BJ (cell line): ENCODE measurements around the gene NSUN3. TPM values are rescaled to one million over a fixed set of nuclear protein-coding genes. Genes with fewer than 3 reads are reported as not detected.

Experiments
- CTCF ChIA-PET: fragments of 350-600 bp; formaldehyde crosslinking; extraction: SDS; loops from one replicate; lab custom pipeline; 2021; ENCODE audit warnings: antibody characterized with exemption, inconsistent platforms; lab: Yijun Ruan, JAX
- POLR2A ChIA-PET: fragments of 300-600 bp; sonication (Branson Sonifier 250); formaldehyde crosslinking; extraction: SDS; loops from one replicate; lab custom pipeline; 2021; ENCODE audit warnings: antibody characterized with exemption; lab: Charles Lee
- DNase-seq: peaks from one replicate; pipeline ENCODE4 v3.0.0-alpha.2; 2011; ENCODE audit warnings: low read depth
- H3K27me3 ChIP-seq: 2 replicates; pipeline ENCODE4 v1.6.0; 2011; ENCODE audit warnings: low read length; ENCODE audit not compliant: control insufficient read depth, insufficient read depth
- H3K36me3 ChIP-seq: 2 replicates; pipeline ENCODE4 v1.5.1; 2011; ENCODE audit warnings: low read length; ENCODE audit not compliant: control insufficient read depth, insufficient read depth
- H3K4me3 ChIP-seq: 2 replicates; pipeline ENCODE4 v1.5.1; 2011; ENCODE audit warnings: low read depth, mild to moderate bottlenecking, control low read depth, low read length
- CTCF ChIP-seq: IDR thresholded peaks from 2 replicates; pipeline ENCODE4 v1.5.1; 2011; ENCODE audit warnings: low read depth, mild to moderate bottlenecking, control low read depth, inconsistent platforms, low read length, moderate library complexity; ENCODE audit not compliant: insufficient read depth
- polyA plus RNA-seq: library from polyadenylated mRNA; depleted of rRNA; stranded (reverse); fragments of >200 nt; gene quantifications from 2 replicates; pipeline ENCODE4 v1.2.3, GENCODE V29; 2011

NSUN3 gene
- polyA plus RNA-seq, 1 experiment, result 8.7 TPM

DNA sequence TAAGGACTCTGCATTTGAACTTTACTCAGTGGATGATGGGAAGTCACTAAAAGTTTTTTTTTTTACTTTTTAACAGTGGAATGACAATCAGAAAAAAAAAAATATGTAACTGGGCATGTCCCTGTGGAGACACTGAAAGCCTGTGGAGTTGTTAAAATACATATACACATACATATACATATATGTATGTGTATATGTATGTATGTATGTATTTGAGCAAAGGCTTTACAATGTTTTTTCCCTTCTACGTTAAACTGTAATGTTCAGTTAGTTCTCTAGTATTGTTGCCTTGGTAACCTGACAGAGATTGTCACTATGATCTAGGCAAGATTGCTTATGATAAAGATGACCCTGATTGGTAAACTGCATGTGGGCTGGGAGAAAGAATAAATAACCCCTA lies 30.3 kb downstream of the NSUN3 start:
- H3K27me3 ChIP-seq, result no peaks in the 10 kb centered on the region
- no peak overlapping the region for H3K4me3 ChIP-seq
- no peak for DNase-seq
- no peak for TF ChIP-seq CTCF
- ChIA-PET POLR2A (no interaction called here), CTCF (no interaction called here)
- peaks cover 1% of the 10 kb centered on the region; the same call in 1 of the 2 replicates for H3K36me3 ChIP-seq

DNA sequence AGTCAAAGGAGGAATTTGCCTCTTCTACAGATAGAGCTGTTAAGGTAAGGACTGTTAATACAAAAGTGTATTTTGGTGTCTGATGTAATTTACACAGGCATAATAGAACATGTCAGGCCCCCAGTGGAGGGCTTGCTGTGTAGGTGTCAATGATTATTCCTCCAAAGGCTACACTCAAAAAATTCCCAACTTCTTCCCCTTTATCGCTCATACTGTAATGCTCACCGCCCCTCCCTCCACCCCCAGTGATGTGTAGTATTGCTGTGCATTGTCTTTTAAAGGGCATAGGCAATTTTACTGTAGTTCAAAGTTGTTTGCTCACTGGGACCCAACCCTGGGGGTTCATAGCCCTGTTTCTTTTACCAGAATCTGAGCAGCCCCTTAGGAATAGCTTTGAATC lies 32.2 kb downstream of the NSUN3 start:
- DNase-seq, result no peak
- H3K4me3 ChIP-seq, result no peak overlapping the region
- H3K36me3 ChIP-seq, result 0 out of 2 replicates have a peak, but pooled peaks cover 1% of the 10 kb centered on the region
- no peak for TF ChIP-seq CTCF
- CTCF ChIA-PET, result interaction anchor here (0.8 to 1.2 kb wide), 2 partner anchors 9 to 23 kb away, joined by 3 read pairs; no protein-coding TSS in a partner anchor
- POLR2A ChIA-PET, result no interaction called here
- H3K27me3 ChIP-seq, result no peaks in the 10 kb centered on the region

DNA sequence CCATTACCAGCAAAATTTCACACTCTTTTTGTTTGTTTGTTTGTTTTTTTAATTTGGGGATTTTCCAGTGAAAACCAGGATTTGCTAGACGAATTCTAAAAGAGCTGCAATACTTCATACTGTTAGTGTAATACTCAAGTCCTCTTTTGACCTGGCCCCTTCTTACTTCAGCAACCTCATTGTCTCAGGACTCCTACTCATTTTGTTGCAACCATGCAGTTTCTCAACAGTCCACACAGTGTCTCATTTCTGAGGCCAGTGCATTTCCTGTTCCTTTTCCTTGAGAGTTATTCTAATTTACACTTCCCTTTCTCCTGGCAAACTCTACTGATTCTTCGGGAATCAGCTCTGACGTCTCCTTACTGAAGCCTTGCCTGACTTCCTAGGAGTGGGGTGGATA lies 35.6 kb downstream of the NSUN3 start:
- POLR2A ChIA-PET, result no interaction called here
- no peak for DNase-seq
- TF ChIP-seq CTCF, result no peak
- Histone ChIP-seq H3K4me3 (no peak overlapping the region), H3K36me3 (0 out of 2 replicates have a peak, but pooled peaks cover 1% of the 10 kb centered on the region), H3K27me3 (no peaks in the 10 kb centered on the region)
- CTCF ChIA-PET, result interaction anchor here (1.1 kb wide), 1 partner anchor 12 kb away, joined by 3 read pairs; no protein-coding TSS in a partner anchor

DNA sequence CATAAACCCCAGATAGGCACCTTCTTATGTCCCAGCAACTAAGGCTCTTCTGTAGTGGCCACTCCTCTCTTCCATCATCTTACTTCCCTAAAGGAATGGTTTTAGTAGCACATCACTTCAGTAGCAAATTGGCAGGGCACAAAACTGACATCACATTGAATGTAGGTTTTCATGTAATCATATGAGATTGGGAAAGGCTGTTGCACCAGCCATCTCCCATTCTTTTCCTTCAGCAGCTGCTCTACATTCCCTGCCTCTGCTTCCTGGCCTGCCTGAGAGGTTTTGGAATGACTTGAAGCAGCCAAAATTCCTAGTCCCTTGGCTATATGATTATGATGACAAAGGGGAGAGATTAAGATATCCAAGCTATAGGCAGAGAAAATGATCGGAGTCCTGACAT lies 36.5 kb downstream of the NSUN3 start:
- POLR2A ChIA-PET, result no interaction called here
- peaks cover 1% of the 10 kb centered on the region; the same call in 1 of the 2 replicates for H3K36me3 ChIP-seq
- no peaks in the 10 kb centered on the region for H3K27me3 ChIP-seq
- TF ChIP-seq CTCF, result no peak
- H3K4me3 ChIP-seq, result no peak overlapping the region
- DNase-seq, result no peak
- CTCF ChIA-PET, result interaction anchor here (1.1 kb wide), 1 partner anchor 13 kb away, joined by 3 read pairs; no protein-coding TSS in a partner anchor

DNA sequence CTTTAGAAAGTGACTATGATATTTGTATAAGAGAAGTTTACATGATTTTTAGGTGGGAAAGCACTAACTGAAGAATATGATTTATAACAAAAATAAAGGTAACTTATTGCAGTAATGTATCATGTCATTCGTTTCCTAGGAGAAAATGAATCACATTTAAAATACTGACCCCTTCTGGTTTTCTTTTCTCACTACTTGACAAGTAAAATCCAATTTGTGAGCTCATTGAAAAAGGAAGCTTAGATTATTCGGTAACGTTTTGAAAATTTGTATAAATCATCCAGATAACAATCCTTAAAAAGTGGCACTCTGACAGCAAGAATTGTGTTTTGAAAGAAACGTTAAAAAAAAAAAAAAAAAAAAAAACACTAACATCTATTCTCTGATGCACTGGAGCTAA lies 39.0 kb downstream of the NSUN3 start:
- TF ChIP-seq CTCF, result 0 out of 2 replicates have a peak, but pooled peaks have one; percentile 11
- ChIA-PET POLR2A (no interaction called here), CTCF (no interaction called here)
- no peak for DNase-seq
- no peaks in the 10 kb centered on the region for H3K27me3 ChIP-seq
- H3K4me3 ChIP-seq, result no peak overlapping the region
- H3K36me3 ChIP-seq, result no peaks in the 10 kb centered on the region; the same call in 1 of the 2 replicates
